ENCODE data around the gene C1orf53. TPM values are rescaled to one million over a fixed set of nuclear protein-coding genes. Genes with fewer than 3 reads are reported as not detected.
"Not testable (repeated sequence)": the region's sequence is repeated elsewhere in the genome, so short reads cannot be mapped to it uniquely, and the experiment has no call there.

Gene C1orf53
- total and polyA plus RNA-seq, 9 of the 15 experiments (the other 6 are each of a cell fraction or from before 2014, with no cell fraction given), result 0.31 to 3.2 (median 2.3) TPM

DNA sequence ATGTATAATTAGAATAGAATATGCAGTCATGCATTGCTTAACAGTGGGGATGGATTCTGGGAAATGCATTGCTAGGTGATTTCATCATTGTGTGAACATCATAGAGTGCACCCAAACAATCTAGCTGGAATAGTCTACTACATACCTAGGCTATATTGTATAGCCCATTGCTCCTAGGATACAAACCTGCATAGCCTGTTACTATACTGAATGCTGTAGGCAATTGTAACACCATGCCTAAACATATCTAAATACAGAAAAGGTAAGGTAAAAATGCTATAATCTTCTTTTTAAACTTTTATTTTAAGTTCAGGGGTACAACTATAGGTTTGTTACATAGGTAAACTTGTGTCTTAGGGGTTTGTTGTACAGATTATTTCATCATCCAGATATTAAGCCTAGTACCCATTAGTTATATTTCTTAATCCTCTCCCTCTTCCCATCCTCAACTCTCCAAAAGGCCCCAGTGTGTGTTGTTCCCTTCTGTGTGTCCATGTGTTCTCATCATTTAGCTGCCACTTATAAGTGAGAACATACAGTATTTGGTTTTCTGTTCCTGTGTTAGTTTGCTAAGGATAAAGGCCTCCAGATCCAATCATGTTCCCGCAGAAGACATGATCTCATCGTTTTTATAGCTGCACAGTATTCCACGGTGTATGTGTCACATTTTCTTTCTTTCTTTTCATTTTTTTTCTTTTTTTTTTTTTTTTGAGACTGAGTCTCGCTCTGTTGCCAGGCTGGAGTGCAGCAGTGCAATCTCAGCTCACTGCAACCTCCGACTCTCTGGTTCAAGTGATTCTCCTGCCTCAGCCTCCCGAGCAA lies 36.9 kb downstream of the C1orf53 start:
- CTCF ChIA-PET (ENCODE audit: low intra/inter-chr PET ratio); POLR2A ChIA-PET: not testable (repeated sequence)
- TF ChIP-seq MAZ (CRISPR knock-in tag; conservative IDR thresholded peaks at IDR 0.05 in 1 of 2, IDR thresholded peaks at IDR 0.05 in 1 of 2) (0 out of 4 replicates have a peak, but pooled peaks of 1 of the 2 experiments have one; percentile 22), ZNF354B (CRISPR knock-in tag; IDR thresholded peaks at IDR 0.05) (peak; percentile 56; the same call in 1 of the 2 replicates), ZSCAN32 (CRISPR knock-in tag; IDR thresholded peaks at IDR 0.05) (peak; percentile 82), POLR2H (tag; IDR thresholded peaks at IDR 0.05; ENCODE audit: low read depth) (peak; percentile 91), SMAD4 (CRISPR knock-in tag; conservative IDR thresholded peaks at IDR 0.05) (peak; percentile 91), ZNF311 (CRISPR knock-in tag; IDR thresholded peaks at IDR 0.05) (peak; percentile 88)
- TF ChIP-seq, protein P1, sequence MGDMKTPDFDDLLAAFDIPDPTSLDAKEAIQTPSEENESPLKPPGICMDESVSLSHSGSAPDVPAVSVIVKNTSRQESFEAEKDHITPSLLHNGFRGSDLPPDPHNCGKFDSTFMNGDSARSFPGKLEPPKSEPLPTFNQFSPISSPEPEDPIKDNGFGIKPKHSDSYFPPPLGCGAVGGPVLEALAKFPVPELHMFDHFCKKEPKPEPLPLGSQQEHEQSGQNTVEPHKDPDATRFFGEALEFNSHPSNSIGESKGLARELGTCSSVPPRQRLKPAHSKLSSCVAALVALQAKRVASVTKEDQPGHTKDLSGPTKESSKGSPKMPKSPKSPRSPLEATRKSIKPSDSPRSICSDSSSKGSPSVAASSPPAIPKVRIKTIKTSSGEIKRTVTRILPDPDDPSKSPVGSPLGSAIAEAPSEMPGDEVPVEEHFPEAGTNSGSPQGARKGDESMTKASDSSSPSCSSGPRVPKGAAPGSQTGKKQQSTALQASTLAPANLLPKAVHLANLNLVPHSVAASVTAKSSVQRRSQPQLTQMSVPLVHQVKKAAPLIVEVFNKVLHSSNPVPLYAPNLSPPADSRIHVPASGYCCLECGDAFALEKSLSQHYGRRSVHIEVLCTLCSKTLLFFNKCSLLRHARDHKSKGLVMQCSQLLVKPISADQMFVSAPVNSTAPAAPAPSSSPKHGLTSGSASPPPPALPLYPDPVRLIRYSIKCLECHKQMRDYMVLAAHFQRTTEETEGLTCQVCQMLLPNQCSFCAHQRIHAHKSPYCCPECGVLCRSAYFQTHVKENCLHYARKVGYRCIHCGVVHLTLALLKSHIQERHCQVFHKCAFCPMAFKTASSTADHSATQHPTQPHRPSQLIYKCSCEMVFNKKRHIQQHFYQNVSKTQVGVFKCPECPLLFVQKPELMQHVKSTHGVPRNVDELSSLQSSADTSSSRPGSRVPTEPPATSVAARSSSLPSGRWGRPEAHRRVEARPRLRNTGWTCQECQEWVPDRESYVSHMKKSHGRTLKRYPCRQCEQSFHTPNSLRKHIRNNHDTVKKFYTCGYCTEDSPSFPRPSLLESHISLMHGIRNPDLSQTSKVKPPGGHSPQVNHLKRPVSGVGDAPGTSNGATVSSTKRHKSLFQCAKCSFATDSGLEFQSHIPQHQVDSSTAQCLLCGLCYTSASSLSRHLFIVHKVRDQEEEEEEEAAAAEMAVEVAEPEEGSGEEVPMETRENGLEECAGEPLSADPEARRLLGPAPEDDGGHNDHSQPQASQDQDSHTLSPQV (IDR thresholded peaks at IDR 0.05), result 0 out of 2 replicates have a peak, but pooled peaks have one; percentile 19
- TF ChIP-seq, protein P2, sequence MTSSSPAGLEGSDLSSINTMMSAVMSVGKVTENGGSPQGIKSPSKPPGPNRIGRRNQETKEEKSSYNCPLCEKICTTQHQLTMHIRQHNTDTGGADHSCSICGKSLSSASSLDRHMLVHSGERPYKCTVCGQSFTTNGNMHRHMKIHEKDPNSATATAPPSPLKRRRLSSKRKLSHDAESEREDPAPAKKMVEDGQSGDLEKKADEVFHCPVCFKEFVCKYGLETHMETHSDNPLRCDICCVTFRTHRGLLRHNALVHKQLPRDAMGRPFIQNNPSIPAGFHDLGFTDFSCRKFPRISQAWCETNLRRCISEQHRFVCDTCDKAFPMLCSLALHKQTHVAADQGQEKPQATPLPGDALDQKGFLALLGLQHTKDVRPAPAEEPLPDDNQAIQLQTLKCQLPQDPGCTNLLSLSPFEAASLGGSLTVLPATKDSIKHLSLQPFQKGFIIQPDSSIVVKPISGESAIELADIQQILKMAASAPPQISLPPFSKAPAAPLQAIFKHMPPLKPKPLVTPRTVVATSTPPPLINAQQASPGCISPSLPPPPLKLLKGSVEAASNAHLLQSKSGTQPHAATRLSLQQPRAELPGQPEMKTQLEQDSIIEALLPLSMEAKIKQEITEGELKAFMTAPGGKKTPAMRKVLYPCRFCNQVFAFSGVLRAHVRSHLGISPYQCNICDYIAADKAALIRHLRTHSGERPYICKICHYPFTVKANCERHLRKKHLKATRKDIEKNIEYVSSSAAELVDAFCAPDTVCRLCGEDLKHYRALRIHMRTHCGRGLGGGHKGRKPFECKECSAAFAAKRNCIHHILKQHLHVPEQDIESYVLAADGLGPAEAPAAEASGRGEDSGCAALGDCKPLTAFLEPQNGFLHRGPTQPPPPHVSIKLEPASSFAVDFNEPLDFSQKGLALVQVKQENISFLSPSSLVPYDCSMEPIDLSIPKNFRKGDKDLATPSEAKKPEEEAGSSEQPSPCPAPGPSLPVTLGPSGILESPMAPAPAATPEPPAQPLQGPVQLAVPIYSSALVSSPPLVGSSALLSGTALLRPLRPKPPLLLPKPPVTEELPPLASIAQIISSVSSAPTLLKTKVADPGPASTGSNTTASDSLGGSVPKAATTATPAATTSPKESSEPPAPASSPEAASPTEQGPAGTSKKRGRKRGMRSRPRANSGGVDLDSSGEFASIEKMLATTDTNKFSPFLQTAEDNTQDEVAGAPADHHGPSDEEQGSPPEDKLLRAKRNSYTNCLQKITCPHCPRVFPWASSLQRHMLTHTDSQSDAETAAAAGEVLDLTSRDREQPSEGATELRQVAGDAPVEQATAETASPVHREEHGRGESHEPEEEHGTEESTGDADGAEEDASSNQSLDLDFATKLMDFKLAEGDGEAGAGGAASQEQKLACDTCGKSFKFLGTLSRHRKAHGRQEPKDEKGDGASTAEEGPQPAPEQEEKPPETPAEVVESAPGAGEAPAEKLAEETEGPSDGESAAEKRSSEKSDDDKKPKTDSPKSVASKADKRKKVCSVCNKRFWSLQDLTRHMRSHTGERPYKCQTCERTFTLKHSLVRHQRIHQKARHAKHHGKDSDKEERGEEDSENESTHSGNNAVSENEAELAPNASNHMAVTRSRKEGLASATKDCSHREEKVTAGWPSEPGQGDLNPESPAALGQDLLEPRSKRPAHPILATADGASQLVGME (CRISPR knock-in tag; IDR thresholded peaks at IDR 0.05), result peak; percentile 49; the same call in 1 of the 2 replicates

More for the DNA sequence above, 36.9 kb downstream of the C1orf53 start:
- H3K79me2 ChIP-seq (ENCODE audit: control insufficient read depth, insufficient read depth, low read length); H3K9me3 ChIP-seq (replicated peaks; ENCODE audit: control insufficient read depth, insufficient read depth, low read depth, low read length); H3K9me1 ChIP-seq (ENCODE audit: control insufficient read depth, insufficient read depth, low read length); BruUV-seq (replicated peaks); H3K27me3 ChIP-seq (ENCODE audit: control insufficient read depth in 2 of 2, insufficient read depth in 2 of 2, low read length in 2 of 2); H3K4me1 ChIP-seq (replicated peaks in 1 of 2; ENCODE audit: control insufficient read depth in 2 of 2, insufficient read depth in 2 of 2, low read length in 2 of 2); H3K36me3 ChIP-seq (ENCODE audit: control insufficient read depth, insufficient read depth, low read length); DNase-seq (ENCODE audit: extremely low read depth in 1 of 4, low spot score in 3 of 4); H4K20me1 ChIP-seq (replicated peaks; ENCODE audit: control insufficient read depth, insufficient read depth, low read length); in situ Hi-C loops (cut with MboI); H3K4me3 ChIP-seq; FAIRE-seq; H2AFZ ChIP-seq (ENCODE audit: low read depth, low read length); H3K27ac ChIP-seq (ENCODE audit: extremely low read depth, low read depth, low read length); H3K4me2 ChIP-seq (ENCODE audit: insufficient read depth, low read length); H3K9ac ChIP-seq (ENCODE audit: insufficient read depth in 1 of 2, low read depth in 2 of 2, low read length in 2 of 2): not testable (repeated sequence)
- intact Hi-C loops (cut with micrococcal nuclease), result loop anchor here (2.0 to 5.0 kb wide), 2 partner anchors 55 to 218 kb away; partner anchors contain the start of gene NEK7
- 45% methylated on average over 6 of the region's 6 CpGs for WGBS (ENCODE audit: insufficient coverage, low coverage, missing lambda C conversion rate)
- ATAC-seq, result peak; percentile 94
